T-cell (primary cell): ENCODE measurements around the gene TSPOAP1. TPM values are rescaled to one million over a fixed set of nuclear protein-coding genes. Genes with fewer than 3 reads are reported as not detected.

Experiments
- ATAC-seq, 4 experiments: fragments of 200-7000 bp in 3 of 4; fragments of 150-1000 bp in 1 of 4; cut with Tn5 transposase; replicated peaks in 1 of 4; 1 replicate in 3 of 4; 2 replicates in 1 of 4; pipeline ENCODE4 v1.10.0; 2021; ENCODE audit warnings: moderate library complexity in 3 of 4, mild to moderate bottlenecking in 2 of 4, moderate number of reproducible peaks in 1 of 4
- CTCF ChIA-PET, 2 donors: fragments of 300-600 bp; sonication (Branson Sonifier 250); formaldehyde crosslinking; loops; one replicate each; lab custom pipeline; 2022; ENCODE audit warnings: antibody characterized with exemption in 2 of 2; lab: Charles Lee
- POLR2A ChIA-PET, 2 donors: fragments of 300-600 bp; sonication (Branson Sonifier 250); formaldehyde crosslinking; loops; one replicate each; lab custom pipeline; 2022; ENCODE audit warnings: antibody characterized with exemption in 2 of 2; lab: Charles Lee
- DNase-seq, 35 experiments: peaks; one replicate each; pipeline versions ENCODE4 v3.0.0 to v3.0.0-alpha.2; 2013 to 2023
- H3K27ac ChIP-seq: one replicate; pipeline ENCODE4 v1.5.1; 2013; ENCODE audit warnings: low read length
- H3K27me3 ChIP-seq, 2 experiments: replicated peaks in 1 of 2; 1 replicate in 1 of 2; 2 replicates in 1 of 2; pipeline versions ENCODE4 v1.6.1 to v1.7.0; 2013; ENCODE audit warnings: low read length in 1 of 2, mixed read lengths in 1 of 2; ENCODE audit not compliant: control insufficient read depth in 2 of 2, insufficient read depth in 2 of 2; ENCODE audit errors: extremely low read depth in 1 of 2
- H3K36me3 ChIP-seq, 2 donors: 1 replicate in 1 of 2; 2 replicates in 1 of 2; pipeline versions ENCODE4 v1.6.1 to v1.7.0; 2013; ENCODE audit warnings: low read length in 1 of 2; ENCODE audit not compliant: control insufficient read depth in 2 of 2, insufficient read depth in 1 of 2; ENCODE audit errors: extremely low read depth in 1 of 2
- H3K4me1 ChIP-seq, 2 experiments: 1 replicate in 1 of 2; 2 replicates in 1 of 2; pipeline versions ENCODE4 v1.6.1 to v1.7.0; 2013; ENCODE audit warnings: low read length in 2 of 2, mixed read lengths in 1 of 2; ENCODE audit not compliant: insufficient read depth in 2 of 2, control insufficient read depth in 1 of 2; ENCODE audit errors: extremely low read depth in 1 of 2
- H3K4me3 ChIP-seq, 2 donors: 1 replicate in 1 of 2; 2 replicates in 1 of 2; pipeline versions ENCODE4 v1.5.1 to v1.7.0; 2013; ENCODE audit warnings: mild to moderate bottlenecking in 2 of 2, low read length in 1 of 2, moderate library complexity in 1 of 2; ENCODE audit not compliant: control insufficient read depth in 1 of 2; ENCODE audit errors: extremely low read depth in 1 of 2
- H3K9me3 ChIP-seq: 2 replicates; pipeline ENCODE4 v1.7.0; 2013
- H3K27ac Mint-ChIP-seq, 2 donors: one replicate each; pipeline ENCODE4 v1.8.0; 2020 to 2021; ENCODE audit warnings: mild to moderate bottlenecking in 2 of 2, mixed read lengths in 2 of 2
- H3K27me3 Mint-ChIP-seq, 2 donors: one replicate each; pipeline ENCODE4 v1.8.0; 2021 to 2022; ENCODE audit warnings: mixed read lengths in 2 of 2
- H3K36me3 Mint-ChIP-seq: one replicate; pipeline ENCODE4 v1.8.0; 2021; ENCODE audit warnings: mixed read lengths
- H3K4me1 Mint-ChIP-seq, 3 donors: one replicate each; pipeline ENCODE4 v1.8.0; 2020 to 2022; ENCODE audit warnings: mixed read lengths in 3 of 3, mild to moderate bottlenecking in 1 of 3
- H3K4me3 Mint-ChIP-seq, 3 donors: one replicate each; pipeline ENCODE4 v1.8.0; 2020 to 2022; ENCODE audit warnings: mild to moderate bottlenecking in 3 of 3, mixed read lengths in 3 of 3, moderate library complexity in 3 of 3
- H3K9me3 Mint-ChIP-seq, 3 donors: one replicate each; pipeline ENCODE4 v1.8.0; 2020 to 2022; ENCODE audit warnings: mixed read lengths in 3 of 3
- WGBS: methylation state at CpG from one replicate; pipeline ENCODE4 v1.1.5; 2013; ENCODE audit warnings: missing lambda C conversion rate; ENCODE audit not compliant: insufficient coverage; 5-methylcytosine and 5-hydroxymethylcytosine counted together
- total RNA-seq, 35 experiments: library from RNA in 6 of 35; stranded (reverse) in 6 of 35; fragments of 120-200 nt in 1 of 35; gene quantifications; one replicate each; pipeline versions ENCODE4 v1.2.1 to v1.2.4 and lab custom pipeline; 2013 to 2026

Gene TSPOAP1
- total RNA-seq, 5 donors from 2014 or later (not counting 1 experiment from before 2014, with no cell fraction given), result 15.6 to 62.7 (median 19.9) TPM

GRCh38 chr17:58302171-58302918 is 26.2 kb downstream of the TSPOAP1 start:
- no peak overlapping the region for H3K27ac ChIP-seq
- H3K9me3 ChIP-seq, result no peaks in the 10 kb centered on the region
- no peak for ATAC-seq
- ChIA-PET CTCF (interaction anchor here in 1 of 2 donors (0.6 to 2.4 kb wide), 3 partner anchors 15 to 115 kb away, joined by 3 to 12 read pairs (median 6); partner anchors contain the start of gene RNF43), POLR2A (no interaction called here)
- no peak overlapping the region for H3K4me3 ChIP-seq
- H3K27me3 ChIP-seq, result no peaks in the 10 kb centered on the region
- Mint-ChIP-seq H3K4me3 (no peak overlapping the region), H3K27ac (no peak overlapping the region), H3K27me3 (no peaks in the 10 kb centered on the region), H3K9me3 (no peaks in the 10 kb centered on the region), H3K36me3 (no peaks in the 10 kb centered on the region), H3K4me1 (peaks cover 0 to 6% (median 5%) of the 10 kb centered on the region in 3 donors)
- peaks cover 0 to 9% of the 10 kb centered on the region in 2 donors for H3K36me3 ChIP-seq
- WGBS, result 94% methylated on average over 4 of the region's 9 CpGs
- DNase-seq, result no peak
- H3K4me1 ChIP-seq, result peaks cover 0 to 9% of the 10 kb centered on the region in 2 experiments

GRCh38 chr17:58301504-58302150 is 27.0 kb downstream of the TSPOAP1 start:
- Histone ChIP-seq H3K36me3 (peaks cover 0 to 3% of the 10 kb centered on the region in 2 donors), H3K4me3 (no peak overlapping the region), H3K27me3 (no peaks in the 10 kb centered on the region), H3K9me3 (no peaks in the 10 kb centered on the region), H3K27ac (no peak overlapping the region), H3K4me1 (peaks cover 0 to 9% of the 10 kb centered on the region in 2 experiments)
- DNase-seq (no peak), ATAC-seq (no peak)
- Mint-ChIP-seq H3K36me3 (no peaks in the 10 kb centered on the region), H3K4me3 (no peak overlapping the region), H3K4me1 (peaks cover 0 to 6% (median 5%) of the 10 kb centered on the region in 3 donors), H3K27ac (no peak overlapping the region), H3K9me3 (no peaks in the 10 kb centered on the region), H3K27me3 (no peaks in the 10 kb centered on the region)
- WGBS, result over 99% methylated on average over 8 of the region's 16 CpGs
- ChIA-PET CTCF (interaction anchor here in 1 of 2 donors (0.6 kb wide), 1 partner anchor 116 kb away, joined by 3 read pairs; the partner anchor contains the start of gene RNF43), POLR2A (no interaction called here)

- Mint-ChIP-seq H3K36me3 (no peaks in the 10 kb centered on the region), H3K27me3 (no peaks in the 10 kb centered on the region), H3K4me3 (no peak overlapping the region), H3K4me1 (peaks cover 0 to 6% (median 5%) of the 10 kb centered on the region in 3 donors), H3K9me3 (no peaks in the 10 kb centered on the region), H3K27ac (no peak overlapping the region)
- no peak overlapping the region for H3K27ac ChIP-seq
- ATAC-seq, result no peak
- H3K4me3 ChIP-seq, result no peak overlapping the region
- no peak for DNase-seq
- peaks cover 0 to 9% of the 10 kb centered on the region in 2 experiments for H3K4me1 ChIP-seq
- H3K9me3 ChIP-seq, result no peaks in the 10 kb centered on the region
- H3K36me3 ChIP-seq, result peaks cover 0 to 3% of the 10 kb centered on the region in 2 donors
- no peaks in the 10 kb centered on the region for H3K27me3 ChIP-seq
- WGBS, result 65% methylated on average over 5 of the region's 6 CpGs
- POLR2A ChIA-PET, result no interaction called here
- CTCF ChIA-PET, result interaction anchor here in 1 of 2 donors (1.4 kb wide), 1 partner anchor 44 kb away, joined by 5 read pairs; no protein-coding TSS in a partner anchor
Observed at GRCh38 chr17:58300336-58300735, 28.3 kb downstream of the TSPOAP1 start.

- no peaks in the 10 kb centered on the region for H3K4me1 Mint-ChIP-seq
- no peak overlapping the region for H3K4me3 ChIP-seq
- no peaks in the 10 kb centered on the region for H3K36me3 Mint-ChIP-seq
- H3K27me3 ChIP-seq, result peaks cover 0 to 15% of the 10 kb centered on the region in 2 experiments
- peaks cover 0 to 7% (median 3%) of the 10 kb centered on the region in 3 donors for H3K9me3 Mint-ChIP-seq
- H3K9me3 ChIP-seq, result no peaks in the 10 kb centered on the region
- no peak overlapping the region for H3K4me3 Mint-ChIP-seq
- DNase-seq (no peak), ATAC-seq (no peak)
- WGBS, result no CpG with 5 or more reads among the region's 1 CpG
- H3K27ac ChIP-seq, result no peak overlapping the region
- H3K4me1 ChIP-seq, result no peaks in the 10 kb centered on the region
- ChIA-PET POLR2A (no interaction called here), CTCF (interaction anchor here in 1 of 2 donors (0.6 kb wide), 1 partner anchor 463 kb away, joined by 4 read pairs; no protein-coding TSS in a partner anchor)
- peaks cover 8 to 22% of the 10 kb centered on the region in 2 donors for H3K27me3 Mint-ChIP-seq
- no peaks in the 10 kb centered on the region for H3K36me3 ChIP-seq
- no peak overlapping the region for H3K27ac Mint-ChIP-seq
Observed at GRCh38 chr17:58294034-58294433, 34.6 kb downstream of the TSPOAP1 start.

- Mint-ChIP-seq H3K9me3 (peaks cover 0 to 7% (median 3%) of the 10 kb centered on the region in 3 donors), H3K27ac (no peak overlapping the region), H3K4me3 (no peak overlapping the region), H3K4me1 (no peaks in the 10 kb centered on the region), H3K27me3 (peaks cover 16 to 30% of the 10 kb centered on the region in 2 donors), H3K36me3 (no peaks in the 10 kb centered on the region)
- ATAC-seq, result no peak
- Histone ChIP-seq H3K4me1 (no peaks in the 10 kb centered on the region), H3K36me3 (no peaks in the 10 kb centered on the region), H3K4me3 (no peak overlapping the region), H3K9me3 (no peaks in the 10 kb centered on the region), H3K27me3 (peaks cover 0 to 27% of the 10 kb centered on the region in 2 experiments), H3K27ac (no peak overlapping the region)
- POLR2A ChIA-PET, result no interaction called here
- no peak for DNase-seq
- no CpG with 5 or more reads among the region's 5 CpGs for WGBS
- CTCF ChIA-PET, result interaction anchor here in 1 of 2 donors (0.7 kb wide), 1 partner anchor 163 kb away, joined by 6 read pairs; no protein-coding TSS in a partner anchor
Observed at GRCh38 chr17:58291246-58291645, 37.3 kb downstream of the TSPOAP1 start.

- H3K4me1 Mint-ChIP-seq, result no peaks in the 10 kb centered on the region
- WGBS, result 71% methylated on average over 1 of the region's 2 CpGs
Observed at GRCh38 chr17:58289869-58290268, 38.7 kb downstream of the TSPOAP1 start.

More at GRCh38 chr17:58289869-58290268, 38.7 kb downstream of the TSPOAP1 start:
- H3K9me3 Mint-ChIP-seq, result peaks cover 0 to 7% (median 3%) of the 10 kb centered on the region in 3 donors
- H3K27me3 Mint-ChIP-seq, result peaks cover 16 to 32% of the 10 kb centered on the region in 2 donors
- CTCF ChIA-PET, result no interaction called here
- Histone ChIP-seq H3K27ac (no peak overlapping the region), H3K27me3 (peaks cover 0 to 32% of the 10 kb centered on the region in 2 experiments), H3K4me3 (no peak overlapping the region), H3K4me1 (no peaks in the 10 kb centered on the region), H3K9me3 (no peaks in the 10 kb centered on the region), H3K36me3 (no peaks in the 10 kb centered on the region)
- no peaks in the 10 kb centered on the region for H3K36me3 Mint-ChIP-seq
- ATAC-seq (no peak), DNase-seq (no peak)
- no peak overlapping the region for H3K4me3 Mint-ChIP-seq
- peak overlapping the region in 1 of 2 donors; percentile 13 for H3K27ac Mint-ChIP-seq
- POLR2A ChIA-PET, result no interaction called here
